ENCODE results near the gene POTEC. TPM values are rescaled to one million over a fixed set of nuclear protein-coding genes. Genes with fewer than 3 reads are reported as not detected.

The POTEC gene
- total and polyA plus RNA-seq, 7 donors: not detected

Other genes starting within 250 kb of the POTEC start
- under 1 TPM in 1 of 4 donors, not detected in 3; 0.04 TPM for gene ANKRD30B, start 204.6 kb upstream of the POTEC start, total RNA-seq
- under 1 TPM in 1 of 3 donors, not detected in 2; 0.10 TPM for gene ANKRD30B, start 204.6 kb upstream of the POTEC start, polyA plus RNA-seq